COLO829 (cell line): ENCODE measurements around the gene LAMTOR3.

Experiments used
- DNase-seq: peaks from one replicate; pipeline ENCODE4 v3.0.0; 2012; ENCODE audit warnings: low spot score

Gene LAMTOR3

DNA sequence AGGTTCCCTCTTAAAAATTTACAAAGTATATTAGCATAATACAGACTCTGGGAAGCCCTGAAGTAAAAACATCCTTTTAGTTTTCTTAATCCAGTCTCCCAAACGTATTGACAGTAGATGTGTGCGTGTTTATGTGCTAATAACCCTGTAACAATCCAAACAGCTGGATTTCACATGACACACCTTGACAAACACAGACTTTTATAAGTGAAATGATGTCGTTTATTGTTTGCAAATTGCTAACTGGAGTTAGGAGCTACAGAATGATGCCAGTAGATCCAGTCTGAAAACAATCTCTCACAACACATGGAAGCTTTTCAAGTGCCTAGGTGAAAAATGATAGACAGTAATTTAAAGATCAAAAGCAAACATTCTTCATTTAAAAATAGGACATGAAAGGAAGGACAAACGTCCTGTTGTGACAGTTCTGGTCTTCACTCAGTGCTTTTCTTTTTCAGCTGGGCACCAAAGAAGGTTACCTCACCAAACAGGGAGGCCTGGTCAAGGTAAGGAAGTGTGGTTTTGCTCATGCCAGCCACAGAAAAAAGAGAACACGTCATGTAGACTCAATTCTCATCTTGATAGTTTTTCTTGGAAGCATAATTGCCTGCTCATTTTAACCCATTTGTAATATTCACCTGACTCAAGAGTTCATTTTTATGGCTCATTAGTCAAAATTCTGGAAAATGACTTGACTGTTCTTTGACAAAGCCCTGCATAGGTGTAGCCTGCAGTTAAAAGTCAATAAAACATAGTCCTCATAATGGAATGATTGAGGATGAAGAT lies 32.9 kb downstream of the LAMTOR3 start:
- no peak for DNase-seq

DNA sequence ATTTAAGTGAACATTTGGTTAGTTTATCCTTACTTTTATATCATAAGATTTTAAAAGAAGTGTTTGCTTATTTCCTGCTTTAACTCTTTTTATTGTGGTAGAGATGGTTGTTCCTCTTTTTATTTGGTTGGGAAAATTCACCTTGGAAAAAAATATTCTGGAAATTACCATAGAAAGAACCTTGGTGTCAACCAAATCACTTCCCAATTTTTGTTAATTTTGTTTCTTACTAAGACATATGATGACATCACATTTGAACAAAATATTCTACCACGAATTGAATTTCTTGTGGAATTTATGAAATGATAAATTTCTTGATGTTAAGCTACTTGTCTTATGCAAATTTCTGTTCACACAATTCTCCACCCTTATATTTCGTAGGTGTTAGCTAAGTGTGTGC lies 33.7 kb downstream of the LAMTOR3 start:
- no peak for DNase-seq

DNA sequence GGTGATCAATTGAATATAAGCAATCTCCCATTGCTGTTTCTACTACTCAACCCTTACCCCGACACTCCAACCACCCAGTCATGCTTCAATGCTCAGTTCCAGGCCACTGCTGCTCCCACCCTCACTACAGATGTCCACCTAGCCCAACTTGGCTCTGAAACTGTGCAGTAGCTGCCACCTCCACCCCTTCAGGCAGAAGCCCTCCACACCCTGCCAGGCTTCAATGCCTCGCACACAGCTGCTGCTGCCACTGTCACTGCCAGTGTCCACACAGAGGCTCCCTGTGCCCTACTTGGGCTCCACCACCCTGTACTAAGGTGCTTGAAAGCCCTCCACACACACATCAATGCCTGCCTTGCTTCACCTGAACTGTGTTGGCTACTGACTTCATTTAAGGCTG lies 34.6 kb downstream of the LAMTOR3 start:
- no peak for DNase-seq

DNA sequence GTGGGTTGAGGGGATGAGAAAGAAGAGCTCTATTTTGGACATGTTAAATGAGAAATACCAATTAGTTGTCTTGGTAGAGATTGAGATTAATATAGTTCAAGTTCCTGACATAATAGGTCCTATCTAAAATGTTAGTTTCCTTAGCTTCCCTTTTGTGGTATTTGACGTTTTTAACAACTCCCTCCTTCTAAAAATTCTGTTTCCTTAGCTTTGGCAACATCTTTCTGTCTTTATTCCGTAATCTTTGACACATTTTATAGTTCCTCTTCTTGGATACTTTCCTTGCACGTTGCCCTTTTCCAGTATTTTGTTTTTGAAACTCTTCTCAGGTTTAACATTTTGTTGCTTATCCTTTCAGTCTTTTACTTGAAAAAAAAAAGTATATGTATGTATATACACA lies 36.9 kb downstream of the LAMTOR3 start:
- no peak for DNase-seq

DNA sequence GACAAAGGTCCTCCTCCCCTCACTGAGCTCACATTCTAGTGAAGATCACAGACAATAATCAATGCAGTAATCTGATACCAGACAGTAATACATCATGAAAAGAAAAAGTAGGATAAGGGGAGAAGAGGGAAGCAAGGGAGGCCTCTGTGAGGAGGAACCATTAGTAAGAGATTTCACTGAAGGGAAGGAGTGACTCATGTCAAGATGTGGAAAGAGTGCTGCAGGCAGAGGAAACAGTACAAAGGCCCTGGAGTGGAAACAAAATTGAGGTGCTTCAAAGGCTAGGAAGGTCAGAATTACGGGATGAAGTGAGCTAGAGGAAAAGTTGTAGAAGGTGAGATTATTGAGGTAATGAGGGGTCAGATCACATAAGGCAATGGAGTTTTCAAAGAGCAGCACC lies 38.1 kb downstream of the LAMTOR3 start:
- DNase-seq, result peak; percentile 14

DNA sequence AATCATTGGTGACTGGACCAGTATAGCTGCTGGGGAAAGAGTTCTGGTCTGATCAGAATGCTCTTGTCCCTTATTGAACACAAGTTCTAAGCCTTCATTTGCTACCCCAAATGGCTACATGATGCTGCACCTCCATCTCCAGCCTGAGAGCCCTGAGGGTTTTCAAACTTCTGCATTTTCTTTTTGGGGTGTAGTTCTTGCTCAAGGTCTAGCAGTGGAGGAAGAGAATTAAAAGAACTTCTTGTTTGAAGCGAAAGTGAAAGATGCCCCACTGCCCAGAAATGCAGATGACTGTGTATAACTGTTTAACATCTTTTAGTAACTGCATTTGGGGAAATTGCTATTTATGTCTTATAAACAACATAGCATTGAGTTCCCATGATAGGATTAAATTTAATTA lies 38.5 kb downstream of the LAMTOR3 start:
- DNase-seq, result no peak

DNA sequence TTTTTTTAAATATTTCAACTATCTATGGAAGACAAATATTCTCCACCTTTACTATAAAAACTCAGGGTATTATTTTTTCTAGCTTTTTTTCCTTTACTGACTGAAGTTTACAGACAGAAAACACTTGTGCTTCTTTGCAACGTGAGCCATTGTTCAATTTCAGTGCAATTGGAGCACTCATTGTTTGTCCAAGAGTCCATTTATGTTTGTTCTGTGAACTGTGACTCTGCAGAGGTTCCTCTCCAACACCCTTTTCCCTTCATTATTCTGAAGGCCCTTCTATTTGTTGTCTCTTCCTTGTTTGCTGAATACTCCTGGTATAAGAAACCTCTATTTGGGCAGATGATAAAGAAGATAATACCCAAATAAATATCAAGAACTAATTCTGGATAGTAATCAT lies 40.2 kb downstream of the LAMTOR3 start:
- DNase-seq, result no peak

DNA sequence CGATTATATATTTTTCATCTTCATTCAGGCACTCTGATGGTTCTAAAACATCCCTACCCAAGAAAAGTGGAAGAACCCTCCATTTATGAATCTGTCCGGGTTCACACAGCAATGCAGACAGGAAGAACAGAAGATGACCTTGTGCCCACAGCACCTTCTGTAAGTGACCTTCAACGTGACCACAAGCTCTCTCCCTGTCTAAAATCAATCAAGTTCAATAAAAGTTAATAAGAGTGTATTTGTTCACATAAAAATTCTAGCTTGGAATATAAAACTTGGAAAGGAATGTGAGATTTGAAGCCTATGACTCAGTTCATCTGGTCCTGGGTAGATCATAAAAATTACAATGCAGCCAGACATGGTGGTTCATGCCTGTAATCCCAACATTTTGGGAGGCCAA lies 41.0 kb downstream of the LAMTOR3 start:
- DNase-seq, result no peak

DNA sequence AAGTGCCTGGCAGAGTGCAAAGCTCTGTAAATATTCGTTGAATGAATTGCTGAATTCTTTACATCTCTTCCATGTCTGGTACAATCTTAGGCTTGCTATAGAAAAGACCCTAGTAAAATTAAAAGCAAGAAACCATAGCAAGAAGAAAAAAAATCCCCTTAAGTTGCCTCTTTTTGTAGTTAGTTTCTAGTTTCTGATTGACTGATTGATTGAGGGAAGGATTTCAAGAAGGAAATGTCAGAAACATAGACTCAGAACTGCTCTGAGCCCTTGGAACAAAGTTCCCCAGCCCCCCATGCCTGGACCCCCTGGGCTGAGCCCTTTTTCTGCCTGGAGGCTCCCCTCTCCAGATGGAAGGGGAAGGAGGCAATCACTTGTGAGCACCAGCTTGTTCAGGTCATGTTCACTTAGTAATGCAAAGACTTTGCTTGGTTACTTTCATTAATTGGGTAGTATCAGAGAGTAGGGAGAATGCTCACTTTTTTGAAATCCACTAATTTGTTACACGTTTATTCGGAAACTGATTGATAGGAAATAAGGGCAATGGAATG lies 42.0 kb downstream of the LAMTOR3 start:
- no peak for DNase-seq

DNA sequence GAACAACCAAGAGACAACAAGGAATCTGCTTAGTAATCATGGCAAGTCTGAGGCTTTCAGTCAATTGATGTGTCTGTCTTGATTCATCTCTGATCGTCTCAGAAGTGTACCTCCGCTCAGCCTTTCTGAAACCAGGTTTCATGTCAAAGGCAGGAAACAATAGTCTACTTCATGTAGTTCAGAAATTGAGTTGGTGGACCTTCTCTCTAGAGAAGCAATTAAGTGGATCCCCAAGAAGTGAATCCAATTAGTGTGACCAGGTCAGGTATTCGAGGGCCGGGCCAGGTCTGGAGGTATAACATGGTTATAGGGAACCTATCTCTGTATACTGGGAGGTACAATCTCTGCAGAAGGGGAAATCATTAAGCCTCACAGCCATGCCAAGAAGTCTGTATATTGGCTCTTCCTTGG lies 45.6 kb downstream of the LAMTOR3 start:
- DNase-seq, result no peak

DNA sequence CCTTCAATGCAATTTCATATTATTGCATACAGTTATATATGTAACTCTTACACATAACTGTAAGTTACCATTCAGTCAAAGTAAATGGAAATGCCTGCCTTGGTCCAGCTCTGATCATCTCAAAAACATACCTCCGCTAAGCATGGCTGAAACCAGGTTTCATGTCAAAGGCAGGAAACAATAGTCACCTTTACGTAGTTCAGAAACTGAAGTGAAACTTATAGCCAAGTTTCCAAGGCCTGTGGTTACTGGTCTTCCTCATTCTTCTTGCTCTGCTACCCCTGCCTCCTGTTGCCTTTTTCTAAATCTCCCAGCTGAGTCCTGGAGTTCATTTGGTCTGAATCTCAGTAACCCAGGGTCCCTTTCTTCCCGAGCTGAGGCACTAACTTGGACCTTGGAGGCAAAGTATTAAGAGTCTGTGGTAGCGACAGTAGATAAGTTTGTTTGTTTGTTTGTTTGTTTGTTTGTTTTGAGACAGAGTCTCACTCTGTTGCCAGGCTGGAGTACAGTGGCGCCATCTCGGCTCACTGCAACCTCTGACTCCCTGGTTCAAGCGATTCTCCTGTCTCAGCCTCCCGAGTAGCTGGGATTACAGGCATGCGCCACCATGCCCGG lies 46.8 kb downstream of the LAMTOR3 start:
- DNase-seq, result no peak

DNA sequence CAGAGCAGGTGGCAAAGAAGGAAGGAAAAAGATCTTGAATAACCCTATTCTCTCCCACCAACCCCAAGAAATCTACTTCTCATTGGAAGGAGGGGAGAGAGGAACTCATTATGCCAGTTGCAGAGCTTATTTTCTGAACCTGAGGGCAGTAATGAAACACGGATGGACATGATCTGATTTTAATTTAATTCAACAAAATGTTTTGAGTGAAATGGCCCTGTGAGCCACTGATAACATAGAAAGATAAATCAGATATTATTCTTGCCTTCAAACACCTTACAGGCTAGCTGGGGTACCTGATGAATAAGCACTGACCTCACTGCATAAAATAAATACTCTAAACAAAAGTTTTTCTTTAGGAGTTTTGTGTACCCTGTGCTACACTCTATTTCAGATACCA lies 47.3 kb downstream of the LAMTOR3 start:
- no peak for DNase-seq

DNA sequence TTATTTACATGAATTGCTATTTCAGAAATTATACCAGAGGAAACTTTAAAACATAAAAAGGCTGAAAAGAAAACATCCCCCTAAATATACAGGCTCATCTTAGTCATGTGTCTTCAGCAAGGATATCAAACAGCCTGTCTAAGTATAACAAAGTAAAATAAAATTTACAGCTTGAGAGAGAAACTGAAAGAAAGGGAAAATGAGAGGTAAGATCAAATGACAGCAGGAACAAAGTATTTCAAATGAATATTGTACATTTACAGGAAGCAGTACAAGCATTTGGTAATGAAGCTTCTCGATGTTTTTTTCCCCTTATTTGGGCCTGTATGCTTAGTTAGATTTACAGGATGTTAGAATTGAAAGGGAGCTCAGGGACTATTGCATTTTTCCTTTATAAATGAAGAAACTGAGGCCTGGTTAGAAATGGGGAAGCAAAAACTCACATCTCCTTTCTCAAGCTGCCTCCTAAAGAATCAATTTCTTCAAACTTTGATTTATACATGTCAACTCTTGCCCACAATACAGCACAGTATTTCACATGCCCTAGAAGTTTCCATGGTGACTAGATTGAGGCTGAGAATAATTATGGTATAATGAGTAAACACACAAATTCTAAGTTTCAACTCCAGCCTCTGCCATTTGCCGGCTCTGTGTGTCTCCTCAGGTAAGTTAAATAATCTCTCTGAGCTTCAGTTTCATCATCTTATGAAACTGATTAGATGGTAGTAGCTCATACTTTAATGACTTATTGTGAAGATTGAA lies 48.3 kb downstream of the LAMTOR3 start:
- no peak for DNase-seq

DNA sequence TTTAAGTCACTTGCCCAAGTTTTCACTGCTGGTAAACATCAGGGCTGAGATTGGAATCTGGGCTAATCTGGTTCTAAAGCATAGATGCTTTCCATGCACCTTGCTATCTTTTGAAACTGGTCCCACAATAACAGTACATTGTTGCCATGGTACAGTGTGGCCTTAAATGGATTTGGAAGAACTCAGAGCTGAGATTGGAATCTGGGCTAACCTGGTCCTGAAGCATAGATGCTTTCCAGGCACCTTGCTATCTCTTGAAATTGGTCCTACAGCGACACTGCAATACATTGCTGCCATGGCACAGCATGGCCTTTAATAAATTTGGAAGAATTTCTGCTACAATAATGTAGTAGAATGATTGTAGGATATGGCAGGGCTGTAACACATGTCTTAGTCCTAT lies 49.0 kb downstream of the LAMTOR3 start:
- no peak for DNase-seq

DNA sequence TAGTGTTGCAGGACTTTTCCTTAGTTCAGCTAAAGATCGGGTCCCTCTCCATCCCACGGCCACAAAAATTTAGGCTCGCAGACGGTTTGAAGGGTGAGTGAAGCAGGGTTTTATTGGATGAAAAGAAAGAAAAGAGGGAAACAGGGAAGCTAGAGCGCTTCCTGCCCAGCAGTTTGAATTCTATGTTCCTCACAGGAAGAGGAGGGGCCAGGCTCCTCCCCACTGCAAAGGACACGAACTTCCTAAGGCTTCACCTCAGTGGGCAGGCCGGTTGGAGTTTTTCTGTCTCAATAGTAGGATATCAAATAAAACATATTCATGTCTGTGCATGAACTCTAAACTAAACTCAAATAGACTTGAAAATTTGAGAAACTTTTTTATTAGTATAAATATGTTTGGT lies 50.2 kb downstream of the LAMTOR3 start:
- DNase-seq, result no peak

DNA sequence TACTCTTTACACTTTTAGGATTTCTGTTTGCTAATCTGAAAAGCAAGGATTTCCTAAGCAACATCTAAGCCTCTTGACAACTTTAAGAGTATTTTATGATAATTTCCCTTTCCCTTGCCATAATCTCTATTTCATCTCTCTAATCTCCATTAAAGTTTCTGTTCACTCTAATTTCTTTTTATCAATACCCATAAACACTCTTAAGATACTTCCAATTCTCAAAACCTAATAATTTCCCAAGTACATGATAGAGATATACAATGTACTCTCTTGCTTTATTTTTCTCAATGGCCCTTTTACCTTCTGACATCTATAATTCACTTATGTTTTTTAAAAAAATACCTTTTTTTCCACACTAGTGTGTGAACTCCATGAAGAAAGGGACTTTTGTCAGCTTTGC lies 50.8 kb downstream of the LAMTOR3 start:
- no peak for DNase-seq

DNA sequence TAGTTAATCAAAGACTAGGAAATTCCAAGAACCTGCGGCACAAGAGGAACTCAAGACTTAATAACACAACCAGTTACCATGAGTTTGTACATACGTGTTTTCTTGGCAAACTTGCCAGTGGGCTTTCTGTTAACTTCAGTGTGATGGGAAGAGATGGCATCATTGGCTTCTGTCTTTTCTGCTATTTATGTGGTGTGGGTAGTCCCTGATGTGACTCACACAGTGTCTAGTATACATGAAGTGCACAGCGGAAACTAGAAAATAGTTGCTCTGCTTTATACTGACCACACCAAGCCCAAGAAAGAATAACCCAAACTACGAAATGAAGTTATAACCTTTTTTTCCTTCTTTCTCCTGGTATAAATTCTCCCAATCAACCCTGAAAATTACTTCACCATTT lies 53.1 kb downstream of the LAMTOR3 start:
- no peak for DNase-seq

DNA sequence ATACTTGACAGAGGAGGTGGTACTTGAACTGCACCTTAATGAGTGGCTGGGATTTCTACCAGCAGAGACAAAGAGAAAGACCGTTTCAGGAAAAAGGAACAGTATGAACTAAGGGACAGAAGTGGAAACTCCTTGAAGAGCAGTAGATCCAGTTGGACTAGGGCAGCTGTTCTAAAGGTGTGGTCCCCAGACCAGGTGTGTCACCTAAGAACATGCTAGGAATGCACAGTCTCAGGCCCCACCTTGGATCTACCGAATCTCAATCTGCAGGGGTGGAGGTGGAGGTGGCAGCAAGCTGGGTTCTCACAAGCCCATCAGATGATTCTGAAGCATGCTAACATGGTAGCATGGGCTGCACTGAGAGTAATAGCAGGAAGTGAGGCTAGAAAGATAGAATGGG lies 55.3 kb downstream of the LAMTOR3 start:
- DNase-seq, result no peak

DNA sequence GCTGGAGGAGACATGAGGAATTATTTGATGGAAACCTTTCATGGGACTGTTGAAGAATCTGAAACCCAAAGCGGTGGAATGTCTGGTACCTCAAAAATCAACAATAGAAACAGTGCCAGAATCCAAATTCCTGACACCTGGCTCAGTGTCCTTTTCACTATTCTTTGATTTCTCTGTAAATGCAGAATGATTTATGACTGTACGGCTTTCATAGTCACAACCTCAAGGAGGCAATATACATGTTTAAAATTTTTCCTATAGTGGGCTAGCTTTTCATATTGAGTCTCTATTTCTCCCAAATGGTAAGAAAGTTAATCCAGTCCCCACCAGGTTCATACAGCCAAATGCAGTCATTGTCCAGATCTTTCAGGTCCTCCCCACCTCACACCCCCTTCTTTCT lies 58.3 kb downstream of the LAMTOR3 start:
- no peak for DNase-seq

DNA sequence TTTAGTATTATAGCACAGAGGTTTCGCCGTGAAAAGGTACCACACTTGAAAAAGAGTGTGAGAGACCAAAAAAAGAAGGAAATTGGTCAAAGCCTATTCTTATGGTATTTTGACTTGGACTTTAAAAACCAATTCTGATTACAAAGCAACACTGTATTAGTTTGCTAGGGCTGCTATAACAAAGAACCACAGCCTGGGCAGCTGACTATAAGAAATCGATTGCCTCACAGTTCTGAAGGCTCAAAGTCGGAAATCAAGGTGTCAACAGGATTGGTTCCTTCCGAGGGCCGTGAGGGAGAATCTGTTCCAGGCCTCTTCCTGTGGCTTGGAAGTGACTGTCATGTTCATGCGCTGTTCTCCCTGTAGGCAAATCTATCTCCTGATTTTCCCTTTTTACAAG lies 59.7 kb downstream of the LAMTOR3 start:
- DNase-seq, result no peak

DNA sequence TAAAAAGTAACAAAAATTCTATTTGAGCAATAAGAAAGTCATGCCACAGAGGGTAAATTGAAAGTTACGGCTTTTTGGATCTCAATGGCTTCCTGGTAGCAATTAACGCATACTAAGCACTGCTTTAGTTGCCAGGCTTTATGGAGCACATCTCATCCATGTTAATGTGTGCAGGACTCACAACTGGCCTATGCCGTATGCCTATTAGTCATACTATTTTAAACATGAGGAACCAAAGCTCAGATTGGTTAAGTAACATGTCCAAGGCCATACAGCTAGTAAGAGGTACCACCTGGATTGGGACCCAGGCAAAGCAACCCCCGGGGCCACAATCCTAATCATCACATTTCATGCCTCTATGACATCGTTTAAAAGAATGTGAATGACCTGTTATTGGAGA lies 60.5 kb downstream of the LAMTOR3 start:
- no peak for DNase-seq

DNA sequence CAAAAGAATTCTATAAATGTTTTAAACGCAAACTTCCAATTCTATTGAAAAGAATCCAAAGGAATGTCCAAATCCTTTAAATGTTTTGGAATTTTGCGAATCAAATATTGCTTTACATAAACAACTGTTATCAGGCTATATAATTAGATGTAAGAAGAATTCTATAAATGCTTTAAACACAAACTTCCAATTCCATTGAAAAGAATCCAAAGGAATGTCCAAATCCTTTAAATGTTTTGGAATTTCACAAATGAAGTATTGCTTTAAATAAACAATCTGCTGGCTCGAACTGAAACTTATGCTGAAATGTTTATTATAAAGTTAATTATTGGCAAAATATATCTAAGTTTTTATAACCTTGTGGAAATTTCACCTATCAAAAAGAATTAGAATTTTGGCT lies 61.5 kb downstream of the LAMTOR3 start:
- DNase-seq, result no peak

DNA sequence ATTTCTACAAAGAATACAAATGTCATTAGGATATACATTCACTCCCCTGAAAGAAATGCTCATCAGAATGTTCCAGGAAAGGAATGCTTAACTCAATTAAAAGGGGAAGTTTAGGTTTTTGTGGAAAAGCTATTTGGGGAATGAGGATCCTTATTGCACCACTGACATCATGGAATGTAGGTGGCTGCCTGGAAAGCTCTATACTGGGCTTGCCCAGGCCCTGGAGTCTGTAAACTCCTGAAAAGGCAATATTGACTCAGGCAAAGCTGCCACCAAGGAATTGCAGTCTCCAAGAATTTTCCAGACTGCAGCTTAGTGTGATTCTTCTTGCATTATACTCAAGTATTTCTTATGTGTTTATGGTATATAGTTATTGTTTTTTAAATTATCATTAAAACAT lies 61.9 kb downstream of the LAMTOR3 start:
- no peak for DNase-seq
